A549 (cell line): ENCODE data around the gene MEGF6.

Experiments used
- E2F6 ChIP-seq: IDR thresholded peaks from 2 replicates; pipeline ENCODE4 v1.6.1; 2012; ENCODE audit warnings: low read depth, borderline replicate concordance
- EP300 ChIP-seq, 2 experiments: fragments of >200 bp; sonication (Bioruptor Twin); formaldehyde crosslinking; IDR thresholded peaks; 2 replicates in 1 of 2; 3 replicates in 1 of 2; pipeline ENCODE4 v1.6.1; 2016 to 2017
- FOXS1 ChIP-seq: fragments of 250-450 bp; sonication (Bioruptor Pico); IDR thresholded peaks from 2 replicates; pipeline ENCODE4 v1.5.0; 2020; ENCODE audit warnings: mild to moderate bottlenecking, moderate library complexity
- JUN ChIP-seq, 2 experiments: fragments of >200 bp; sonication (Bioruptor Twin); formaldehyde crosslinking; IDR thresholded peaks; 2 replicates in 1 of 2; 3 replicates in 1 of 2; pipeline ENCODE4 v1.6.1; 2016 to 2017
- JUNB ChIP-seq: fragments of >200 bp; sonication (Bioruptor Twin); formaldehyde crosslinking; IDR thresholded peaks from 2 replicates; pipeline ENCODE4 v1.6.1; 2016
- PBX3 ChIP-seq: IDR thresholded peaks from 2 replicates; pipeline ENCODE4 v1.6.1; 2012
- PHF8 ChIP-seq: fragments of 200-600 bp; sonication (generic); IDR thresholded peaks from 2 replicates; pipeline ENCODE4 v1.6.1; 2016; ENCODE audit warnings: low read depth, mild to moderate bottlenecking, antibody characterized with exemption, moderate library complexity, borderline replicate concordance
- POLR2A ChIP-seq: IDR thresholded peaks from 2 replicates; pipeline ENCODE4 v1.6.1; 2012; ENCODE audit warnings: mild to moderate bottlenecking, low read length
- RAD21 ChIP-seq, 2 experiments: fragments of >200 bp in 1 of 2; sonication (Bioruptor Twin) in 1 of 2; formaldehyde crosslinking in 1 of 2; IDR thresholded peaks in 1 of 2; conservative IDR thresholded peaks in 1 of 2; 2 replicates in 1 of 2; 3 replicates in 1 of 2; pipeline ENCODE4 v1.6.1; 2012 to 2018; ENCODE audit warnings: inconsistent platforms in 1 of 2
- USF2 ChIP-seq: fragments of 450-650 bp; IDR thresholded peaks from 2 replicates; pipeline ENCODE4 v1.6.1; 2014; ENCODE audit warnings: antibody characterized with exemption
- TF ChIP-seq, protein P1 (sequence below): fragments of >200 bp; sonication (Bioruptor Twin); formaldehyde crosslinking; IDR thresholded peaks from 3 replicates; pipeline ENCODE4 v1.5.1; 2016
- TF ChIP-seq, protein P2 (sequence below): IDR thresholded peaks from 2 replicates; pipeline ENCODE4 v1.6.1; 2012

- TF ChIP-seq POLR2A (no peak), USF2 (no peak), PBX3 (no peak), EP300 (IDR thresholded peaks at IDR 0.05) (no peak), E2F6 (no peak), JUNB (no peak), RAD21 (conservative IDR thresholded peaks at IDR 0.05 in 1 of 2, IDR thresholded peaks at IDR 0.05 in 1 of 2) (no peak), FOXS1 (CRISPR knock-in tag) (no peak), PHF8 (no peak), JUN (IDR thresholded peaks at IDR 0.05) (no peak)
- TF ChIP-seq, protein P1, sequence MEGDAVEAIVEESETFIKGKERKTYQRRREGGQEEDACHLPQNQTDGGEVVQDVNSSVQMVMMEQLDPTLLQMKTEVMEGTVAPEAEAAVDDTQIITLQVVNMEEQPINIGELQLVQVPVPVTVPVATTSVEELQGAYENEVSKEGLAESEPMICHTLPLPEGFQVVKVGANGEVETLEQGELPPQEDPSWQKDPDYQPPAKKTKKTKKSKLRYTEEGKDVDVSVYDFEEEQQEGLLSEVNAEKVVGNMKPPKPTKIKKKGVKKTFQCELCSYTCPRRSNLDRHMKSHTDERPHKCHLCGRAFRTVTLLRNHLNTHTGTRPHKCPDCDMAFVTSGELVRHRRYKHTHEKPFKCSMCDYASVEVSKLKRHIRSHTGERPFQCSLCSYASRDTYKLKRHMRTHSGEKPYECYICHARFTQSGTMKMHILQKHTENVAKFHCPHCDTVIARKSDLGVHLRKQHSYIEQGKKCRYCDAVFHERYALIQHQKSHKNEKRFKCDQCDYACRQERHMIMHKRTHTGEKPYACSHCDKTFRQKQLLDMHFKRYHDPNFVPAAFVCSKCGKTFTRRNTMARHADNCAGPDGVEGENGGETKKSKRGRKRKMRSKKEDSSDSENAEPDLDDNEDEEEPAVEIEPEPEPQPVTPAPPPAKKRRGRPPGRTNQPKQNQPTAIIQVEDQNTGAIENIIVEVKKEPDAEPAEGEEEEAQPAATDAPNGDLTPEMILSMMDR, result no peak
- TF ChIP-seq, protein P2, sequence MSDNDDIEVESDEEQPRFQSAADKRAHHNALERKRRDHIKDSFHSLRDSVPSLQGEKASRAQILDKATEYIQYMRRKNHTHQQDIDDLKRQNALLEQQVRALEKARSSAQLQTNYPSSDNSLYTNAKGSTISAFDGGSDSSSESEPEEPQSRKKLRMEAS, result no peak
Measured at GRCh38 chr1:3552751-3553150, 58.6 kb downstream of the MEGF6 start.
